Measurements from ENCODE around the gene NR6A1. TPM values are rescaled to one million over a fixed set of nuclear protein-coding genes. Genes with fewer than 3 reads are reported as not detected.
"Not testable (repeated sequence)": the region's sequence is repeated elsewhere in the genome, so short reads cannot be mapped to it uniquely, and the experiment has no call there.

NR6A1 gene
- total RNA-seq, 1 experiment from 2014 or later = 164 TPM

- TF ChIP-seq SMAD3 (CRISPR knock-in tag; IDR thresholded peaks at IDR 0.05; ENCODE audit: borderline replicate concordance) = no peak
These were observed 154.2 kb downstream of the NR6A1 start (continued) for GRCh38 chr9:124616961-124617360.

- H3K27ac Mint-ChIP-seq; DNase-seq (ENCODE audit: low spot score); H3K4me3 Mint-ChIP-seq; H3K27me3 Mint-ChIP-seq (ENCODE audit: low read depth); ATAC-seq; H3K9me3 Mint-ChIP-seq; H3K36me3 Mint-ChIP-seq: not testable (repeated sequence)
- ChIA-PET POLR2A (interaction anchor here (1.1 kb wide), 1 partner anchor 11 kb away, joined by 3 read pairs; no protein-coding TSS in a partner anchor), CTCF (interaction anchor here (0.6 to 2.4 kb wide), 11 partner anchors 9 to 162 kb away, joined by 3 to 25 read pairs (median 3); no protein-coding TSS in a partner anchor)
- H3K4me1 Mint-ChIP-seq = peaks cover 60% of the 10 kb centered on the region
These were observed 155.3 kb downstream of the NR6A1 start for GRCh38 chr9:124615840-124616239.

- no peaks in the 10 kb centered on the region for H3K9me3 Mint-ChIP-seq
- no peaks in the 10 kb centered on the region for H3K27me3 Mint-ChIP-seq (ENCODE audit: low read depth)
- no peaks in the 10 kb centered on the region for H3K36me3 Mint-ChIP-seq
- TF ChIP-seq FOXJ3 (CRISPR knock-in tag; IDR thresholded peaks at IDR 0.05; ENCODE audit: borderline replicate concordance) = no peak
- TF ChIP-seq TEAD1 (CRISPR knock-in tag; IDR thresholded peaks at IDR 0.05) = no peak
- no peak for TF ChIP-seq CREB1 (CRISPR knock-in tag; IDR thresholded peaks at IDR 0.05)
- no peak for TF ChIP-seq IRF2 (CRISPR knock-in tag; IDR thresholded peaks at IDR 0.05; ENCODE audit: borderline replicate concordance, low read depth)
- TF ChIP-seq ZNF671 (CRISPR knock-in tag; IDR thresholded peaks at IDR 0.05) = no peak
- TF ChIP-seq ZNF232 (CRISPR knock-in tag; IDR thresholded peaks at IDR 0.05) = no peak
- no peak for TF ChIP-seq NR3C1 (CRISPR knock-in tag; conservative IDR thresholded peaks at IDR 0.05; ENCODE audit: low read depth)
- TF ChIP-seq ZNF512 (CRISPR knock-in tag; IDR thresholded peaks at IDR 0.05; ENCODE audit: borderline replicate concordance) = no peak
- no peak for TF ChIP-seq FOXP4 (CRISPR knock-in tag; IDR thresholded peaks at IDR 0.05)
- no peak for TF ChIP-seq ZNF425 (CRISPR knock-in tag; conservative IDR thresholded peaks at IDR 0.05)
- TF ChIP-seq SMAD4 (CRISPR knock-in tag; IDR thresholded peaks at IDR 0.05) = no peak
- no peak for TF ChIP-seq GRHL2 (CRISPR knock-in tag; IDR thresholded peaks at IDR 0.05; ENCODE audit: insufficient replicate concordance, severe bottlenecking)
- ChIA-PET CTCF (interaction anchor here (0.6 to 2.0 kb wide), 9 partner anchors 8 to 161 kb away, joined by 3 to 8 read pairs (median 4); no protein-coding TSS in a partner anchor), POLR2A (interaction anchor here (1.1 kb wide), 1 partner anchor 11 kb away, joined by 3 read pairs; no protein-coding TSS in a partner anchor)
- H3K27ac Mint-ChIP-seq = peak overlapping the region; percentile 14; the same call in 1 of the 2 replicates
- peaks cover 60% of the 10 kb centered on the region for H3K4me1 Mint-ChIP-seq
- no peak for ATAC-seq
- H3K4me3 Mint-ChIP-seq = no peak overlapping the region
- DNase-seq (ENCODE audit: low spot score) = no peak
These were observed 155.9 kb downstream of the NR6A1 start for GRCh38 chr9:124615100-124615742.

- Mint-ChIP-seq H3K27me3 (ENCODE audit: low read depth) (no peaks in the 10 kb centered on the region), H3K27ac (no peak overlapping the region), H3K36me3 (no peaks in the 10 kb centered on the region), H3K4me3 (no peak overlapping the region), H3K9me3 (no peaks in the 10 kb centered on the region), H3K4me1 (peaks cover 58% of the 10 kb centered on the region)
- ATAC-seq (no peak), DNase-seq (ENCODE audit: low spot score) (no peak)
- POLR2A ChIA-PET = interaction anchor here (0.7 kb wide), 1 partner anchor 69 kb away, joined by 3 read pairs; no protein-coding TSS in a partner anchor
- CTCF ChIA-PET = interaction anchor here (2.0 to 3.2 kb wide), 2 partner anchors 61 to 77 kb away, joined by 8 to 19 read pairs; no protein-coding TSS in a partner anchor
- no peak for TF ChIP-seq IRF2 (CRISPR knock-in tag; IDR thresholded peaks at IDR 0.05; ENCODE audit: borderline replicate concordance, low read depth)
- no peak for TF ChIP-seq HMGXB4 (CRISPR knock-in tag; IDR thresholded peaks at IDR 0.05)
- TF ChIP-seq ZNF219 (CRISPR knock-in tag; IDR thresholded peaks at IDR 0.05; ENCODE audit: borderline replicate concordance) = no peak
- TF ChIP-seq ZNF532 (CRISPR knock-in tag; IDR thresholded peaks at IDR 0.05; ENCODE audit: borderline replicate concordance) = no peak
These were observed 157.3 kb downstream of the NR6A1 start for GRCh38 chr9:124613849-124614248.

Data from WTC11 (cell line).